GM21360 (cell line): ENCODE measurements around the gene MAGEF1.

Experiments
- ATAC-seq: cut with Tn5 transposase; IDR thresholded peaks from one replicate; pipeline ENCODE4 v1.9.1; 2021; ENCODE audit warnings: mild to moderate bottlenecking, moderate library complexity; ENCODE audit not compliant: unreplicated experiment

MAGEF1 gene

DNA sequence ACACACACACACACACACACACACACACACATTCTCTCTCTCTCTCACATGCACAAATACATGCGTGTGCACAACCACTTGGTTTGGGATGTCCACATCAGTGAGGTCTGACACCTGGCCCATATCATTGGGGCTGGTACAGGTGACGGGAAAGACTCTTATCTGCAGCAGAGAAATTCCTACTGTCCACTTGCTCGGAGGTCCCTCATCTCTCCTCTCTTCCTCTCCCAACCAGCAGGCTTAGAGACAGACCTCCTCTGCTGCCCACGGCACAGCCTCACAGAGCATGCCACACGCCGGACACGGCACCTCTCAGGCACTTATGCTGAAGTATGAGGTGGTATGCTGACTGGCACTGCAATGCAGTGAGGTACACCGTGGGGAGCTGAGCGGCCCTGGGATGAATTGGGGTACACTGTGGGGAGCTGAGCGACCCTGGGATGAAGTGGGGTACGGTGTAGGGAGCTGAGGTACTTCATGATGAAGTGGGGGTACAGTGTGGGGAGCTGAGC, 41.7 kb downstream of the MAGEF1 start:
- no peak for ATAC-seq

DNA sequence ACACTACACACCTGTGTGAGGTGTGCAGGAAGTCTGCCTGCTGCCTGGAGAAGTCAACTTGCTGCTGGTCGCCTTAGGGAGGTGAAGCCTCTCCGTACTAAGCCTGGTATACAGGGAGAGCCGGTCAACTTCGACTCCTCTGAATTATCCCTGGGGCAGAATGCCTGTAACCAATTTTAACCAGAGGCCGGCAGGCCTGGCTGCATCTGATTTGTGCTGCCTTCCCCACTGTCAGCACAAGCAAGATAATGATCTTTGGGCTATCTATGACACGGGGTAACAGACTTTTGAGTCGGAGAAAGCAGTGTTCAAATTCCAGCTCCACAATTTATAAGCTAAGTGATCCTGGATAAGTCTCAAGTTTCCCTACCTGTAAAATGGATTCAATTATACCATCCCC, 42.3 kb downstream of the MAGEF1 start:
- ATAC-seq: no peak

DNA sequence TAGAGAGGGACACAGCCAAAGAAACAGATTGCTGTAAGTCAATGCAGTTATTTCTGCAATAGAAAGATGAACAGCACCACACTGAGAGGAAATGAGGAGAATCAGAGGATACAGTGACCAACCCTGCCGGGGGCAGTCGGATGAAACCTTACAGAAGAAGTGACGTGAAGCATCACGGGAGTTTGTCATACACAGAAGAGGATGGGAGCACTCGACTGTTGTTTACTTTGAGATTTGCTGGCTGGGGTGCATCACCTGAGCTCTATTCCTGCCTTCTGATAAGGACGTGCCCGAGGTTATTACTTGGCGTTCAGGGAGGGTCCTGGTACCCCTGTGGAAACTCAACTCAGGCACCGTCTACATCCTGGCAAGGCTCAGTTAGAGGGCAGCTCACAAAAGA, 45.4 kb downstream of the MAGEF1 start:
- ATAC-seq: no peak

GRCh38 chr3:184665101-184665500, 46.8 kb downstream of the MAGEF1 start:
- ATAC-seq: no peak

- no peak for ATAC-seq
Measured at GRCh38 chr3:184663756-184664155, 48.1 kb downstream of the MAGEF1 start.

DNA sequence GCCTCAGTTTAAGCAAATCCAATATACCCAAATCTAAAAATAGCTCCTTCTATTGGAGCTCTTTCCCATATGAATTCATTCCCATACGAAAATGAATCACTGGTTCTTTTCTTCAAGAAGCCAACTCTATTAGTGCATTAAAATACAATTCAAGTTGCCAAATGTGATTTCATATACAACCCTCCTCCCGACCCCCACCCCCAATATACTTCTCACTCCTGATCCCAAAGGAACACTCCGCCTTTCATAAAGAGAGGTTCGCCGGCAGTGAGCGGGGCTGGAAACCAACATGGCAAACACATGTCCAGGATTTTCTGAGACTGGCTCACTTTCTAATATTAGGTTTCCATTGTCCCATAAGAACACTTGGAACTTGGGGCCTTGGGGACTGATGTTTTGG, 48.5 kb downstream of the MAGEF1 start:
- no peak for ATAC-seq

DNA sequence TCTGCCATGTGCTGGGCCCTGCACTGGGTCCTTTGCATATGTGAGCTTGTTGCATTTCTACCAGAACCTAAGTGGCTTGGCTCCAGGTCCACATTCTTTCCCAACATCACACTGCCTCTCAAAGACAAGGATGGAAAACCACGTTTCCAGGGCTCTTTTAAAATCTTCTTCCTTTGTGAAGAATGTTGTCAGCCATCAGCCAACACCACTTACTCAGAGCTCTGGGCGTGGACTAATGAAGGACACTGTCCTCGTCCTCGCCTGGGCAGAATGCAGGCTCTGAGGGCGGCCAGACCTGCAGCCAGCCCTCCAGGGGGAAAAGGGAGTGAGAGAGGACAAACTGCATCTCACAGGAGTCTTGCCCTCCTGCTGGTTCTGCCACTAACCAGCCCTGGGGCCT, 49.7 kb downstream of the MAGEF1 start:
- ATAC-seq: no peak

GRCh38 chr3:184660931-184661330, 50.9 kb downstream of the MAGEF1 start:
- no peak for ATAC-seq
